ENCODE measurements around the gene EFCAB3. TPM values are rescaled to one million over a fixed set of nuclear protein-coding genes. Genes with fewer than 3 reads are reported as not detected.
"Not testable (repeated sequence)": the region's sequence is repeated elsewhere in the genome, so short reads cannot be mapped to it uniquely, and the experiment has no call there.

The EFCAB3 gene
- total and polyA plus RNA-seq, 5 donors from 2014 or later: not detected

GRCh38 chr17:62398891-62399290 is 18.5 kb downstream of the EFCAB3 start:
- Histone ChIP-seq H3K27me3 (ENCODE audit: control insufficient read depth, insufficient read depth, low read length) (peaks cover 6% of the 10 kb centered on the region), H3K36me3 (ENCODE audit: control insufficient read depth, insufficient read depth, low read length) (no peaks in the 10 kb centered on the region), H3K4me1 (ENCODE audit: control insufficient read depth, insufficient read depth, low read length, poor library complexity, severe bottlenecking) (no peaks in the 10 kb centered on the region), H3K4me3 (ENCODE audit: low read depth, low read length) (no peak overlapping the region), H3K27ac (ENCODE audit: insufficient read depth, low read length, poor library complexity, severe bottlenecking) (no peak overlapping the region), H3K9me3 (ENCODE audit: control insufficient read depth in 2 of 2, low read length in 2 of 2) (no peaks in the 10 kb centered on the region)
- no peaks in the 10 kb centered on the region for H3K4me1 Mint-ChIP-seq
- no peak overlapping the region for H3K27ac Mint-ChIP-seq
- DNase-seq: no peak
- H3K4me3 Mint-ChIP-seq: no peak overlapping the region
- H3K27me3 Mint-ChIP-seq: peaks cover 29% of the 10 kb centered on the region
- H3K36me3 Mint-ChIP-seq: no peaks in the 10 kb centered on the region
- peaks cover 0 to 4% (median 0%) of the 10 kb centered on the region in 7 donors for H3K9me3 Mint-ChIP-seq
- ATAC-seq (ENCODE audit: low read depth in 2 of 2): no peak

- Histone ChIP-seq H3K4me1 (ENCODE audit: control insufficient read depth, insufficient read depth, low read length, poor library complexity, severe bottlenecking) (no peaks in the 10 kb centered on the region), H3K4me3 (ENCODE audit: low read depth, low read length) (no peak overlapping the region), H3K27me3 (ENCODE audit: control insufficient read depth, insufficient read depth, low read length) (peaks cover 19% of the 10 kb centered on the region), H3K9me3 (ENCODE audit: control insufficient read depth in 2 of 2, low read length in 2 of 2) (no peaks in the 10 kb centered on the region), H3K27ac (ENCODE audit: insufficient read depth, low read length, poor library complexity, severe bottlenecking) (no peak overlapping the region), H3K36me3 (ENCODE audit: control insufficient read depth, insufficient read depth, low read length) (no peaks in the 10 kb centered on the region)
- Mint-ChIP-seq H3K27me3 (peaks cover 39% of the 10 kb centered on the region), H3K36me3 (no peaks in the 10 kb centered on the region), H3K4me1 (no peaks in the 10 kb centered on the region), H3K4me3 (no peak overlapping the region), H3K9me3 (peaks cover 0 to 4% (median 0%) of the 10 kb centered on the region in 7 donors), H3K27ac (no peak overlapping the region)
- ATAC-seq (ENCODE audit: low read depth in 2 of 2): no peak
- no peak for DNase-seq
Observed at GRCh38 chr17:62405451-62405850, 25.1 kb downstream of the EFCAB3 start.

- ATAC-seq (ENCODE audit: low read depth in 2 of 2); H3K36me3 ChIP-seq (ENCODE audit: control insufficient read depth, insufficient read depth, low read length); H3K9me3 Mint-ChIP-seq; H3K36me3 Mint-ChIP-seq; H3K27ac ChIP-seq (ENCODE audit: insufficient read depth, low read length, poor library complexity, severe bottlenecking); H3K4me3 Mint-ChIP-seq; H3K4me3 ChIP-seq (ENCODE audit: low read depth, low read length); H3K27me3 ChIP-seq (ENCODE audit: control insufficient read depth, insufficient read depth, low read length); H3K4me1 Mint-ChIP-seq; H3K27ac Mint-ChIP-seq; H3K4me1 ChIP-seq (ENCODE audit: control insufficient read depth, insufficient read depth, low read length, poor library complexity, severe bottlenecking); H3K9me3 ChIP-seq (ENCODE audit: control insufficient read depth in 2 of 2, low read length in 2 of 2); DNase-seq: not testable (repeated sequence)
- H3K27me3 Mint-ChIP-seq: peaks cover 50% of the 10 kb centered on the region
Observed at GRCh38 chr17:62413090-62413489, 32.7 kb downstream of the EFCAB3 start.

GRCh38 chr17:62423647-62424461 is 43.5 kb downstream of the EFCAB3 start, which contains the start of gene METTL2A:
Gene METTL2A (plus strand): TSS chr17:62423897. CDS start chr17:62423903, 6 bp downstream.
- Histone ChIP-seq H3K4me3 (ENCODE audit: low read depth, low read length) (peak within 1 kb of the TSS; percentile 79), H3K4me1 (ENCODE audit: control insufficient read depth, insufficient read depth, low read length, poor library complexity, severe bottlenecking) (peaks cover 13% of the 10 kb centered on the region), H3K27ac (ENCODE audit: insufficient read depth, low read length, poor library complexity, severe bottlenecking) (peak within 1 kb of the TSS; percentile 65)
- not testable (repeated sequence) for H3K9me3 ChIP-seq (ENCODE audit: control insufficient read depth in 2 of 2, low read length in 2 of 2); H3K36me3 ChIP-seq (ENCODE audit: control insufficient read depth, insufficient read depth, low read length); H3K36me3 Mint-ChIP-seq; H3K27me3 Mint-ChIP-seq; H3K9me3 Mint-ChIP-seq; H3K27me3 ChIP-seq (ENCODE audit: control insufficient read depth, insufficient read depth, low read length)
- Mint-ChIP-seq H3K4me3 (peak within 1 kb of the TSS; percentile 92 to 100 (median 99)), H3K27ac (peak within 1 kb of the TSS; percentile 89 to 96 (median 94)), H3K4me1 (peaks cover 19 to 34% (median 25%) of the 10 kb centered on the region in 4 donors)
- peak; percentile 95 to 97 for ATAC-seq (ENCODE audit: low read depth in 2 of 2)
- peak; percentile 78 to 93 (median 81) for DNase-seq

- H3K36me3 Mint-ChIP-seq; H3K4me3 ChIP-seq (ENCODE audit: low read depth, low read length); H3K9me3 ChIP-seq (ENCODE audit: control insufficient read depth in 2 of 2, low read length in 2 of 2); H3K27me3 ChIP-seq (ENCODE audit: control insufficient read depth, insufficient read depth, low read length); ATAC-seq (ENCODE audit: low read depth in 2 of 2); H3K36me3 ChIP-seq (ENCODE audit: control insufficient read depth, insufficient read depth, low read length); H3K9me3 Mint-ChIP-seq; H3K27ac ChIP-seq (ENCODE audit: insufficient read depth, low read length, poor library complexity, severe bottlenecking); H3K27me3 Mint-ChIP-seq; DNase-seq; H3K27ac Mint-ChIP-seq: not testable (repeated sequence)
- H3K4me3 Mint-ChIP-seq: peak overlapping the region in 1 of 4 donors; percentile 44
- peaks cover 18 to 34% (median 25%) of the 10 kb centered on the region in 4 donors for H3K4me1 Mint-ChIP-seq
- peaks cover 13% of the 10 kb centered on the region for H3K4me1 ChIP-seq (ENCODE audit: control insufficient read depth, insufficient read depth, low read length, poor library complexity, severe bottlenecking)
Observed at GRCh38 chr17:62426214-62426613, 45.9 kb downstream of the EFCAB3 start.

GRCh38 chr17:62435251-62435650 is 54.9 kb downstream of the EFCAB3 start:
- not testable (repeated sequence) for H3K4me1 Mint-ChIP-seq; H3K27ac Mint-ChIP-seq; ATAC-seq (ENCODE audit: low read depth in 2 of 2); DNase-seq; H3K4me3 Mint-ChIP-seq; H3K9me3 ChIP-seq (ENCODE audit: control insufficient read depth in 2 of 2, low read length in 2 of 2); H3K27ac ChIP-seq (ENCODE audit: insufficient read depth, low read length, poor library complexity, severe bottlenecking); H3K36me3 ChIP-seq (ENCODE audit: control insufficient read depth, insufficient read depth, low read length); H3K27me3 Mint-ChIP-seq; H3K27me3 ChIP-seq (ENCODE audit: control insufficient read depth, insufficient read depth, low read length); H3K4me1 ChIP-seq (ENCODE audit: control insufficient read depth, insufficient read depth, low read length, poor library complexity, severe bottlenecking); H3K9me3 Mint-ChIP-seq; H3K4me3 ChIP-seq (ENCODE audit: low read depth, low read length)
- peaks cover 11% of the 10 kb centered on the region for H3K36me3 Mint-ChIP-seq

GRCh38 chr17:62441181-62441580 is 60.8 kb downstream of the EFCAB3 start:
- not testable (repeated sequence) for H3K9me3 Mint-ChIP-seq; H3K27ac Mint-ChIP-seq; DNase-seq; H3K4me3 Mint-ChIP-seq; ATAC-seq (ENCODE audit: low read depth in 2 of 2); H3K27me3 ChIP-seq (ENCODE audit: control insufficient read depth, insufficient read depth, low read length); H3K4me1 Mint-ChIP-seq; H3K4me3 ChIP-seq (ENCODE audit: low read depth, low read length); H3K9me3 ChIP-seq (ENCODE audit: control insufficient read depth in 2 of 2, low read length in 2 of 2); H3K27me3 Mint-ChIP-seq; H3K4me1 ChIP-seq (ENCODE audit: control insufficient read depth, insufficient read depth, low read length, poor library complexity, severe bottlenecking); H3K27ac ChIP-seq (ENCODE audit: insufficient read depth, low read length, poor library complexity, severe bottlenecking)
- peaks cover 28% of the 10 kb centered on the region for H3K36me3 Mint-ChIP-seq
- peaks cover 22% of the 10 kb centered on the region for H3K36me3 ChIP-seq (ENCODE audit: control insufficient read depth, insufficient read depth, low read length)

- Mint-ChIP-seq H3K9me3 (no peaks in the 10 kb centered on the region), H3K27ac (no peak overlapping the region), H3K27me3 (no peaks in the 10 kb centered on the region), H3K36me3 (peaks cover 32% of the 10 kb centered on the region), H3K4me1 (peaks cover 0 to 4% (median 0%) of the 10 kb centered on the region in 4 donors), H3K4me3 (no peak overlapping the region)
- H3K27me3 ChIP-seq (ENCODE audit: control insufficient read depth, insufficient read depth, low read length): no peaks in the 10 kb centered on the region
- H3K4me3 ChIP-seq (ENCODE audit: low read depth, low read length): no peak overlapping the region
- H3K9me3 ChIP-seq (ENCODE audit: control insufficient read depth in 2 of 2, low read length in 2 of 2): no peaks in the 10 kb centered on the region
- no peak for DNase-seq
- peaks cover 46% of the 10 kb centered on the region for H3K36me3 ChIP-seq (ENCODE audit: control insufficient read depth, insufficient read depth, low read length)
- H3K27ac ChIP-seq (ENCODE audit: insufficient read depth, low read length, poor library complexity, severe bottlenecking): no peak overlapping the region
- no peak for ATAC-seq (ENCODE audit: low read depth in 2 of 2)
- no peaks in the 10 kb centered on the region for H3K4me1 ChIP-seq (ENCODE audit: control insufficient read depth, insufficient read depth, low read length, poor library complexity, severe bottlenecking)
Observed at GRCh38 chr17:62444063-62444462, 63.7 kb downstream of the EFCAB3 start.

Data from CD4-positive, CD25-positive, alpha-beta regulatory T cell (primary cell).